Measurements from ENCODE around the gene EXOC2.

- TF ChIP-seq SUZ12 (IDR thresholded peaks at IDR 0.05; ENCODE audit: unreplicated experiment): no peak
- no peak for TF ChIP-seq PAX5 (IDR thresholded peaks at IDR 0.05; ENCODE audit: borderline replicate concordance, low read depth, low read length)
These were observed 36.8 kb upstream of the EXOC2 start for GRCh38 chr6:729606-730320.
